ENCODE data around the gene ELMOD3.
"Not testable (repeated sequence)": the region's sequence is repeated elsewhere in the genome, so short reads cannot be mapped to it uniquely, and the experiment has no call there.

The ELMOD3 gene

GRCh38 chr2:85427300-85427835 lies 72.8 kb downstream of the ELMOD3 start:
- no peak for DNase-seq (ENCODE audit: low spot score)

GRCh38 chr2:85428343-85428881 lies 73.8 kb downstream of the ELMOD3 start:
- DNase-seq (ENCODE audit: low spot score): no peak

GRCh38 chr2:85429213-85429923 lies 74.8 kb downstream of the ELMOD3 start:
- DNase-seq (ENCODE audit: low spot score): no peak

- DNase-seq (ENCODE audit: low spot score): no peak
Measured at GRCh38 chr2:85429924-85430289, 75.3 kb downstream of the ELMOD3 start.

- DNase-seq (ENCODE audit: low spot score): no peak
Measured at GRCh38 chr2:85430752-85431569, 76.4 kb downstream of the ELMOD3 start.

- DNase-seq (ENCODE audit: low spot score): no peak
Measured at GRCh38 chr2:85431570-85432205, 77.1 kb downstream of the ELMOD3 start.

GRCh38 chr2:85433511-85434089 lies 79.0 kb downstream of the ELMOD3 start:
- no peak for DNase-seq (ENCODE audit: low spot score)

- no peak for DNase-seq (ENCODE audit: low spot score)
Measured at GRCh38 chr2:85434696-85435095, 80.1 kb downstream of the ELMOD3 start.

- DNase-seq (ENCODE audit: low spot score): no peak
Measured at GRCh38 chr2:85435220-85435958, 80.8 kb downstream of the ELMOD3 start.

GRCh38 chr2:85435981-85436835 lies 81.6 kb downstream of the ELMOD3 start:
- DNase-seq (ENCODE audit: low spot score): no peak

GRCh38 chr2:85436836-85437487 lies 82.4 kb downstream of the ELMOD3 start:
- DNase-seq (ENCODE audit: low spot score): no peak

GRCh38 chr2:85437488-85438200 lies 83.1 kb downstream of the ELMOD3 start:
- peak; percentile 84 for DNase-seq (ENCODE audit: low spot score)

- no peak for DNase-seq (ENCODE audit: low spot score)
Measured at GRCh38 chr2:85438201-85439024, 83.8 kb downstream of the ELMOD3 start.

- no peak for DNase-seq (ENCODE audit: low spot score)
Measured at GRCh38 chr2:85439025-85439472, 84.5 kb downstream of the ELMOD3 start.

- not testable (repeated sequence) for DNase-seq (ENCODE audit: low spot score)
Measured at GRCh38 chr2:85439569-85439968, 85.0 kb downstream of the ELMOD3 start.

GRCh38 chr2:85439986-85440385 lies 85.4 kb downstream of the ELMOD3 start:
- DNase-seq (ENCODE audit: low spot score): no peak

- no peak for DNase-seq (ENCODE audit: low spot score)
Measured at GRCh38 chr2:85440729-85441128, 86.2 kb downstream of the ELMOD3 start.
